ENCODE results near the gene SMPD3. TPM values are rescaled to one million over a fixed set of nuclear protein-coding genes. Genes with fewer than 3 reads are reported as not detected.

The SMPD3 gene
- total RNA-seq, 1 experiment from 2014 or later, result 0.70 TPM

GRCh38 chr16:68381363-68381724 is 67.0 kb downstream of the SMPD3 start:
- Histone ChIP-seq H3K4me1 (ENCODE audit: insufficient read depth, low read length) (peaks cover 11% of the 10 kb centered on the region; the same call in 1 of the 2 replicates), H4K20me1 (ENCODE audit: control insufficient read depth, insufficient read depth, insufficient read length) (no peaks in the 10 kb centered on the region), H4K8ac (replicated peaks; ENCODE audit: insufficient read length, low read depth, low read length) (no peak overlapping the region), H2BK12ac (ENCODE audit: insufficient read length, low read depth, low read length) (no peak overlapping the region), H3K79me1 (ENCODE audit: insufficient read depth, low read depth, low read length, poor library complexity, severe bottlenecking) (no peaks in the 10 kb centered on the region), H3K56ac (ENCODE audit: insufficient read length, low read depth, low read length) (no peak overlapping the region), H4K91ac (ENCODE audit: insufficient read length, low read depth, low read length) (no peak overlapping the region), H3K79me2 (ENCODE audit: insufficient read depth, low read length) (no peaks in the 10 kb centered on the region), H3K27me3 (ENCODE audit: insufficient read depth, low read length) (no peaks in the 10 kb centered on the region), H3K23me2 (ENCODE audit: insufficient read length, low read depth, low read length, poor library complexity, severe bottlenecking) (no peaks in the 10 kb centered on the region), H3K27ac (ENCODE audit: insufficient read length, low read depth, low read length) (no peak overlapping the region), H3K4ac (ENCODE audit: low read depth, low read length) (no peak overlapping the region), H3K9ac (ENCODE audit: extremely low read depth, insufficient read length, low read length) (no peak overlapping the region), H2BK20ac (ENCODE audit: low read depth, low read length, poor library complexity, severe bottlenecking) (no peak overlapping the region), H2BK5ac (ENCODE audit: insufficient read length, low read length) (no peak overlapping the region), H2BK15ac (ENCODE audit: low read depth, low read length) (no peak overlapping the region), H4K5ac (ENCODE audit: insufficient read length, low read depth, low read length) (no peak overlapping the region), H3K14ac (ENCODE audit: insufficient read depth, low read length) (no peak overlapping the region), H2AFZ (ENCODE audit: low read length) (no peak overlapping the region), H3K9me3 (ENCODE audit: control insufficient read depth, low read depth, low read length) (no peaks in the 10 kb centered on the region), H3K18ac (ENCODE audit: insufficient read length, low read depth, low read length) (no peak overlapping the region), H3K23ac (ENCODE audit: insufficient read length, low read depth, low read length) (no peak overlapping the region), H2BK120ac (ENCODE audit: low read depth, low read length, poor library complexity, severe bottlenecking) (no peak overlapping the region), H3T11ph (ENCODE audit: low read length) (no peak overlapping the region), H2AK5ac (ENCODE audit: insufficient read length, low read length) (no peak overlapping the region), H3K4me2 (ENCODE audit: insufficient read depth, insufficient read length, low read length) (no peak overlapping the region)
- TF ChIP-seq, protein P1, sequence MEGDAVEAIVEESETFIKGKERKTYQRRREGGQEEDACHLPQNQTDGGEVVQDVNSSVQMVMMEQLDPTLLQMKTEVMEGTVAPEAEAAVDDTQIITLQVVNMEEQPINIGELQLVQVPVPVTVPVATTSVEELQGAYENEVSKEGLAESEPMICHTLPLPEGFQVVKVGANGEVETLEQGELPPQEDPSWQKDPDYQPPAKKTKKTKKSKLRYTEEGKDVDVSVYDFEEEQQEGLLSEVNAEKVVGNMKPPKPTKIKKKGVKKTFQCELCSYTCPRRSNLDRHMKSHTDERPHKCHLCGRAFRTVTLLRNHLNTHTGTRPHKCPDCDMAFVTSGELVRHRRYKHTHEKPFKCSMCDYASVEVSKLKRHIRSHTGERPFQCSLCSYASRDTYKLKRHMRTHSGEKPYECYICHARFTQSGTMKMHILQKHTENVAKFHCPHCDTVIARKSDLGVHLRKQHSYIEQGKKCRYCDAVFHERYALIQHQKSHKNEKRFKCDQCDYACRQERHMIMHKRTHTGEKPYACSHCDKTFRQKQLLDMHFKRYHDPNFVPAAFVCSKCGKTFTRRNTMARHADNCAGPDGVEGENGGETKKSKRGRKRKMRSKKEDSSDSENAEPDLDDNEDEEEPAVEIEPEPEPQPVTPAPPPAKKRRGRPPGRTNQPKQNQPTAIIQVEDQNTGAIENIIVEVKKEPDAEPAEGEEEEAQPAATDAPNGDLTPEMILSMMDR (conservative IDR thresholded peaks at IDR 0.05), result no peak
- DNase-seq, result no peak
- peaks cover 37 to 38% of the 10 kb centered on the region in 2 experiments for H3K4me1 Mint-ChIP-seq
- WGBS (ENCODE audit: extremely low coverage, insufficient read length, low lambda C conversion rate), result no CpG with 5 or more reads among the region's 7 CpGs
- H3K9me3 Mint-ChIP-seq, result no peaks in the 10 kb centered on the region; a peak in 1 of 5 replicates
- H3K36me3 Mint-ChIP-seq (ENCODE audit: insufficient read depth in 1 of 3, low read depth in 3 of 3), result no peaks in the 10 kb centered on the region; a peak in 1 of 7 replicates
- H3K27me3 Mint-ChIP-seq (ENCODE audit: low read depth), result peaks cover 9% of the 10 kb centered on the region; the same call in 1 of the 2 replicates
- no peak overlapping the region for H3K4me3 Mint-ChIP-seq
- H3K27ac Mint-ChIP-seq, result no peak overlapping the region
